Spleen (tissue), 11 donors: Measurements from ENCODE around the gene SASH1. TPM values are rescaled to one million over a fixed set of nuclear protein-coding genes. Genes with fewer than 3 reads are reported as not detected.

Experiments
- DNase-seq: peaks from one replicate; pipeline ENCODE4 v3.0.0-alpha.2; 2020
- H3K27ac ChIP-seq, 8 donors: fragments of 200-600 bp; sonication (generic) in 7 of 8; 1 replicate in 4 of 8; 2 replicates in 4 of 8; pipeline versions ENCODE4 v1.5.0 to v1.8.0; 2016 to 2021; ENCODE audit warnings: inconsistent platforms in 4 of 8, mild to moderate bottlenecking in 4 of 8, moderate library complexity in 1 of 8
- H3K27me3 ChIP-seq, 7 donors: fragments of 200-600 bp; sonication (generic) in 6 of 7; replicated peaks in 1 of 7; 1 replicate in 4 of 7; 2 replicates in 3 of 7; pipeline versions ENCODE4 v1.5.0 to v1.8.0; 2016 to 2021; ENCODE audit warnings: inconsistent platforms in 3 of 7, mild to moderate bottlenecking in 1 of 7
- H3K36me3 ChIP-seq, 6 donors: fragments of 200-600 bp; sonication (generic) in 5 of 6; 1 replicate in 4 of 6; 2 replicates in 2 of 6; pipeline versions ENCODE4 v1.5.0 to v1.8.0; 2016 to 2021; ENCODE audit warnings: inconsistent platforms in 2 of 6
- H3K4me1 ChIP-seq, 6 donors: fragments of 200-600 bp; sonication (generic) in 5 of 6; 1 replicate in 3 of 6; 2 replicates in 3 of 6; pipeline versions ENCODE4 v1.5.0 to v1.8.0; 2016 to 2021; ENCODE audit warnings: inconsistent platforms in 3 of 6
- H3K4me3 ChIP-seq, 8 donors: fragments of 200-600 bp; sonication (generic) in 7 of 8; 1 replicate in 4 of 8; 2 replicates in 4 of 8; pipeline versions ENCODE4 v1.5.0 to v1.8.0; 2016 to 2021; ENCODE audit warnings: inconsistent platforms in 4 of 8, mild to moderate bottlenecking in 4 of 8, moderate library complexity in 2 of 8
- H3K9me3 ChIP-seq, 8 donors: fragments of 200-600 bp; sonication (generic) in 7 of 8; 1 replicate in 4 of 8; 2 replicates in 4 of 8; pipeline versions ENCODE4 v1.5.0 to v1.8.0; 2016 to 2021; ENCODE audit warnings: inconsistent platforms in 4 of 8
- POLR2A ChIP-seq, 3 donors: fragments of 450-650 bp; IDR thresholded peaks; one replicate each; pipeline ENCODE4 v1.5.1; 2017; ENCODE audit warnings: antibody characterized with exemption in 3 of 3, mild to moderate bottlenecking in 1 of 3
- POLR2AphosphoS5 ChIP-seq, 3 donors: sonication (generic); formaldehyde crosslinking; IDR thresholded peaks; one replicate each; pipeline ENCODE4 v1.5.1; 2017; ENCODE audit warnings: antibody characterized with exemption in 3 of 3
- WGBS, 5 donors: extraction: QIAGEN DNeasy Blood & Tissue Kit in 3 of 5; methylation state at CpG; one replicate each; pipeline versions ENCODE4 v1.1.5 to v1.1.7; 2013 to 2018; 5-methylcytosine and 5-hydroxymethylcytosine counted together
- intact Hi-C: fragments of 100-400 bp; cut with DNase I; formaldehyde crosslinking; loops from one replicate; pipeline ENCODE4 v1.15.0; 2023; ENCODE audit warnings: low total_unique reads
- polyA plus RNA-seq, 3 donors: library from polyadenylated mRNA; stranded (reverse); fragments of 200-250 nt; gene quantifications; one replicate each; pipeline ENCODE4 v1.2.1, GENCODE V29; 2013
- total RNA-seq, 7 donors: library from RNA; depleted of rRNA in 3 of 7; stranded (reverse); fragments of >200 nt in 3 of 7; fragmentation: NEBNext Ultra II Directional in 4 of 7; extraction: Animal tissue kit (Norgen Biotek cat#: 25700) in 4 of 7; gene quantifications; one replicate each; pipeline versions ENCODE4 v1.1.0 to v1.2.1, GENCODE V29; 2016 to 2021
- TF ChIP-seq, protein P1 (sequence below), 11 experiments: fragments of 200-600 bp in 7 of 11; fragments of 450-650 bp in 4 of 11; sonication (generic) in 4 of 11; IDR thresholded peaks in 8 of 11; conservative IDR thresholded peaks in 3 of 11; 1 replicate in 7 of 11; 2 replicates in 4 of 11; pipeline versions ENCODE4 v1.4.0 to v1.8.0; 2016 to 2021; ENCODE audit warnings: antibody characterized with exemption in 11 of 11, inconsistent platforms in 4 of 11, mild to moderate bottlenecking in 1 of 11
- donor health status: healthy with polysubstance abuse.
- donor health status: DM: no; HTN: no; CAD: no; lungs with moderate emphysema.
- donor health status: DM: no; HTN: no; CAD: no.
- donor health status: Bipolar disorder and iron deficiency.
- donor health status: healthy.
- donor health status: DM: no; HTN: no; CAD: no.
- donor health status: DM: yes; HTN: yes; CAD: no.

Gene SASH1
- total and polyA plus RNA-seq, 10 donors: 3.9 to 103 (median 57.9) TPM

DNA sequence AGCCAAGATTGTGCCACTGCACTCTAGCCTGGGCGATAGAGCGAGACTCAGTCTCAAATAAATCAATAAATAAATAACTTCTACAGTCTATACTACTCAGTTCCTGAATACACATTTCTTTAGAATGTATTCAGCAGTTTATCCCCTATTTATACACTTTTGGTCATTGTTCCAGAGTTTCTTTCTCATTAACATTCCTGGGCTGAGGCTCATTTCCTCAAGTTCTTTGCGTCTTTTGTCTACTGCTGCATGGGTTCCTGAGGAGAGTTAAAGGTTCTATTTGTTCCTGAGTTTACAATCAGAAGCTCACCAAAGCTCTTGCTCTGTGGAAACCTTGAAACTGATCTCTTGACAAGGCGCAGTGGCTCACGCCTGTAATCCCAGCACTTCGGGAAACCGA is 37.7 kb upstream of the SASH1 start:
- Histone ChIP-seq H3K4me3 (no peak overlapping the region), H3K27me3 (no peaks in the 10 kb centered on the region), H3K4me1 (no peaks in the 10 kb centered on the region), H3K36me3 (no peaks in the 10 kb centered on the region), H3K27ac (no peak overlapping the region), H3K9me3 (no peaks in the 10 kb centered on the region)
- TF ChIP-seq, protein P1, sequence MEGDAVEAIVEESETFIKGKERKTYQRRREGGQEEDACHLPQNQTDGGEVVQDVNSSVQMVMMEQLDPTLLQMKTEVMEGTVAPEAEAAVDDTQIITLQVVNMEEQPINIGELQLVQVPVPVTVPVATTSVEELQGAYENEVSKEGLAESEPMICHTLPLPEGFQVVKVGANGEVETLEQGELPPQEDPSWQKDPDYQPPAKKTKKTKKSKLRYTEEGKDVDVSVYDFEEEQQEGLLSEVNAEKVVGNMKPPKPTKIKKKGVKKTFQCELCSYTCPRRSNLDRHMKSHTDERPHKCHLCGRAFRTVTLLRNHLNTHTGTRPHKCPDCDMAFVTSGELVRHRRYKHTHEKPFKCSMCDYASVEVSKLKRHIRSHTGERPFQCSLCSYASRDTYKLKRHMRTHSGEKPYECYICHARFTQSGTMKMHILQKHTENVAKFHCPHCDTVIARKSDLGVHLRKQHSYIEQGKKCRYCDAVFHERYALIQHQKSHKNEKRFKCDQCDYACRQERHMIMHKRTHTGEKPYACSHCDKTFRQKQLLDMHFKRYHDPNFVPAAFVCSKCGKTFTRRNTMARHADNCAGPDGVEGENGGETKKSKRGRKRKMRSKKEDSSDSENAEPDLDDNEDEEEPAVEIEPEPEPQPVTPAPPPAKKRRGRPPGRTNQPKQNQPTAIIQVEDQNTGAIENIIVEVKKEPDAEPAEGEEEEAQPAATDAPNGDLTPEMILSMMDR (IDR thresholded peaks at IDR 0.05 in 8 of 11, conservative IDR thresholded peaks at IDR 0.05 in 3 of 11): no peak
- TF ChIP-seq POLR2AphosphoS5 (IDR thresholded peaks at IDR 0.05) (no peak), POLR2A (IDR thresholded peaks at IDR 0.05) (no peak)
- 81 to 98% (median 92%) methylated on average over 7 of the region's 7 CpGs for WGBS, 5 donors
- no peak for DNase-seq
- intact Hi-C loops: no loop called here

DNA sequence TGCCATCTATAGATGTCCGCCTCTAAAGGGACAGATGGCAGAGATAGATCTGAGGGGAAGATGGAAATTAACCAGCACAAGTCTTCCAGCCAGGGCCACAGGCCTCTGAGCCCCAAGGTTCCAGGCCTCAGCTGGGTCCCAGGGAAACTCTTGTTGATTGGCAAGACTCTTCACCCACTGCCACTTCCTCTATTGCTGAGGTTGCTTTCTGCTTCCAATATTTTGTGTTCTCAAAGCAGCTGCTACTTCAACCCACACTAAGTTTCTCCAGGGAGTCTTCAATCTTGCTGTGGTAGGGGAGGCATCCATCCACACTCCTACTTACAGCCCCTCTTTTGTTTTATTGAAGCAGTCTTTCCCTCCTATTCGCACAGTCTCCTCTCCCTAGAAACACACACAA is 36.4 kb upstream of the SASH1 start:
- Histone ChIP-seq H3K4me3 (no peak overlapping the region), H3K9me3 (no peaks in the 10 kb centered on the region), H3K27me3 (no peaks in the 10 kb centered on the region), H3K36me3 (no peaks in the 10 kb centered on the region), H3K4me1 (no peaks in the 10 kb centered on the region), H3K27ac (peak overlapping the region in 1 of 8 donors; percentile 3)
- TF ChIP-seq POLR2AphosphoS5 (IDR thresholded peaks at IDR 0.05) (no peak), POLR2A (IDR thresholded peaks at IDR 0.05) (no peak)
- TF ChIP-seq, protein P1 (IDR thresholded peaks at IDR 0.05 in 8 of 11, conservative IDR thresholded peaks at IDR 0.05 in 3 of 11): no peak
- intact Hi-C loops: no loop called here
- no peak for DNase-seq
- WGBS, 5 donors: 89 to 98% (median 97%) methylated on average over 2 of the region's 2 CpGs

DNA sequence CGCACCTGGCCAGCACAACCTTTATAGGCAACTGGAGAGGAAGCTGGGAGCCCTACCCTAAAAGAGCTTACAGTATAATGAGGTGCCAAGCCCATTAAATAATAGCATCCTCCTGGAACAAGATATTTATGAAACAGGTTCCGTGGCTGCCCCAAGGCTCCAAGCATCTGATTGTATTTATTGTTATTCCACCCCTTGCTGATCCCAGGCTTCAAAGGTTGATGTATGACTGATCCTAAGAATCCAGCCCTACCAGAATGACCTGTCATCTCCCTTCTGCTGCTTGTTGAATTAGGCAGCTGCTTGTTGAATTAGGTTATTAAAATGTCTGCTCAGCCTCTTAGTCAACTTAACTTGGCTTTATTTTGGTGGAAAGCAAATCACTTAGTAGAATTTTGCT is 35.2 kb upstream of the SASH1 start:
- DNase-seq: no peak
- H3K4me3 ChIP-seq: no peak overlapping the region
- H3K9me3 ChIP-seq: no peaks in the 10 kb centered on the region
- no peaks in the 10 kb centered on the region for H3K27me3 ChIP-seq
- intact Hi-C loops: no loop called here
- no peaks in the 10 kb centered on the region for H3K4me1 ChIP-seq
- H3K36me3 ChIP-seq: no peaks in the 10 kb centered on the region
- TF ChIP-seq POLR2A (IDR thresholded peaks at IDR 0.05): no peak
- TF ChIP-seq, protein P1 (IDR thresholded peaks at IDR 0.05 in 8 of 11, conservative IDR thresholded peaks at IDR 0.05 in 3 of 11): no peak
- TF ChIP-seq POLR2AphosphoS5 (IDR thresholded peaks at IDR 0.05): no peak
- no peak overlapping the region for H3K27ac ChIP-seq
- 91 to 100% (median 98%) methylated on average over 2 of the region's 2 CpGs for WGBS, 5 donors

- Histone ChIP-seq H3K4me3 (no peak overlapping the region), H3K27me3 (no peaks in the 10 kb centered on the region), H3K36me3 (no peaks in the 10 kb centered on the region), H3K9me3 (no peaks in the 10 kb centered on the region), H3K4me1 (no peaks in the 10 kb centered on the region), H3K27ac (no peak overlapping the region)
- TF ChIP-seq POLR2AphosphoS5 (IDR thresholded peaks at IDR 0.05) (no peak), POLR2A (IDR thresholded peaks at IDR 0.05) (no peak)
- TF ChIP-seq, protein P1 (IDR thresholded peaks at IDR 0.05 in 8 of 11, conservative IDR thresholded peaks at IDR 0.05 in 3 of 11): no peak
- intact Hi-C loops: no loop called here
- no peak for DNase-seq
These were observed 33.3 kb upstream of the SASH1 start for GRCh38 chr6:148309301-148309700.
